T-helper 2 cell treated with Interferon-gamma antibody and Interleukin-4, amounts not matched to agents 5 μg/mL and 100 μg/mL, for 36 hours (primary cell): ENCODE data around the gene SEPTIN12.
A peak's percentile ranks its signal among the peaks of the same experiment; 100 is the strongest.
"Not testable (repeated sequence)": the region's sequence is repeated elsewhere in the genome, so short reads cannot be mapped to it uniquely, and the experiment has no call there.

Experiments
- DNase-seq: peaks from one replicate; pipeline ENCODE4 v3.0.0; 2021; ENCODE audit warnings: low spot score
- H3K27ac Mint-ChIP-seq: one replicate; pipeline ENCODE4 v1.8.0; 2021; ENCODE audit warnings: mild to moderate bottlenecking, mixed read lengths
- H3K27me3 Mint-ChIP-seq: one replicate; pipeline ENCODE4 v1.8.0; 2021; ENCODE audit warnings: low read depth, mixed read lengths
- H3K36me3 Mint-ChIP-seq: one replicate; pipeline ENCODE4 v1.8.0; 2021; ENCODE audit warnings: low read depth, mixed read lengths
- H3K4me1 Mint-ChIP-seq: one replicate; pipeline ENCODE4 v1.8.0; 2021; ENCODE audit warnings: low read depth, mixed read lengths
- H3K4me3 Mint-ChIP-seq: one replicate; pipeline ENCODE4 v1.8.0; 2022; ENCODE audit warnings: mild to moderate bottlenecking, moderate library complexity, mixed read lengths
- H3K9me3 Mint-ChIP-seq: one replicate; pipeline ENCODE4 v1.8.0; 2021; ENCODE audit warnings: mixed read lengths

SEPTIN12 gene

GRCh38 chr16:4746991-4747574, 41.1 kb downstream of the SEPTIN12 start:
- Mint-ChIP-seq H3K27me3 (no peaks in the 10 kb centered on the region), H3K27ac (no peak overlapping the region), H3K36me3 (peaks cover 2% of the 10 kb centered on the region)

GRCh38 chr16:4746215-4746614, 41.9 kb downstream of the SEPTIN12 start:
- H3K9me3 Mint-ChIP-seq: no peaks in the 10 kb centered on the region
- no peaks in the 10 kb centered on the region for H3K27me3 Mint-ChIP-seq
- no peak overlapping the region for H3K27ac Mint-ChIP-seq
- H3K4me1 Mint-ChIP-seq: peaks cover 11% of the 10 kb centered on the region
- no peaks in the 10 kb centered on the region for H3K36me3 Mint-ChIP-seq
- no peak for DNase-seq
- no peak overlapping the region for H3K4me3 Mint-ChIP-seq

More at GRCh38 chr16:4746991-4747574, 41.1 kb downstream of the SEPTIN12 start:
- H3K9me3 Mint-ChIP-seq: no peaks in the 10 kb centered on the region
- no peak overlapping the region for H3K4me3 Mint-ChIP-seq
- no peak for DNase-seq
- peaks cover 11% of the 10 kb centered on the region for H3K4me1 Mint-ChIP-seq

GRCh38 chr16:4745274-4745569, 42.9 kb downstream of the SEPTIN12 start:
- Mint-ChIP-seq H3K27me3 (no peaks in the 10 kb centered on the region), H3K4me3 (no peak overlapping the region), H3K4me1 (peaks cover 11% of the 10 kb centered on the region), H3K36me3 (no peaks in the 10 kb centered on the region), H3K9me3 (no peaks in the 10 kb centered on the region), H3K27ac (no peak overlapping the region)
- no peak for DNase-seq

- no peaks in the 10 kb centered on the region for H3K9me3 Mint-ChIP-seq
These were observed 43.4 kb downstream of the SEPTIN12 start for GRCh38 chr16:4744555-4745273.

GRCh38 chr16:4743226-4743878, 44.8 kb downstream of the SEPTIN12 start:
- H3K9me3 Mint-ChIP-seq: no peaks in the 10 kb centered on the region
- peaks cover 11% of the 10 kb centered on the region for H3K4me1 Mint-ChIP-seq
- peak overlapping the region; percentile 34 for H3K4me3 Mint-ChIP-seq
- H3K36me3 Mint-ChIP-seq: no peaks in the 10 kb centered on the region
- DNase-seq: no peak
- H3K27ac Mint-ChIP-seq: peak overlapping the region; percentile 47
- H3K27me3 Mint-ChIP-seq: no peaks in the 10 kb centered on the region

More at GRCh38 chr16:4744555-4745273, 43.4 kb downstream of the SEPTIN12 start:
- H3K4me1 Mint-ChIP-seq: peaks cover 11% of the 10 kb centered on the region
- no peaks in the 10 kb centered on the region for H3K27me3 Mint-ChIP-seq
- no peak overlapping the region for H3K27ac Mint-ChIP-seq
- no peak overlapping the region for H3K4me3 Mint-ChIP-seq
- no peak for DNase-seq
- H3K36me3 Mint-ChIP-seq: no peaks in the 10 kb centered on the region

GRCh38 chr16:4738370-4738769, 49.8 kb downstream of the SEPTIN12 start:
- not testable (repeated sequence) for H3K27ac Mint-ChIP-seq, DNase-seq, H3K4me1 Mint-ChIP-seq, H3K36me3 Mint-ChIP-seq, H3K27me3 Mint-ChIP-seq, H3K4me3 Mint-ChIP-seq, H3K9me3 Mint-ChIP-seq

GRCh38 chr16:4737545-4737944, 50.6 kb downstream of the SEPTIN12 start:
- Mint-ChIP-seq H3K36me3 (no peaks in the 10 kb centered on the region), H3K27ac (no peak overlapping the region), H3K27me3 (no peaks in the 10 kb centered on the region), H3K4me1 (peaks cover 13% of the 10 kb centered on the region), H3K9me3 (no peaks in the 10 kb centered on the region), H3K4me3 (no peak overlapping the region)
- DNase-seq: no peak

GRCh38 chr16:4736546-4736945, 51.6 kb downstream of the SEPTIN12 start:
- no peak for DNase-seq
- Mint-ChIP-seq H3K36me3 (no peaks in the 10 kb centered on the region), H3K27ac (no peak overlapping the region), H3K4me3 (no peak overlapping the region), H3K4me1 (peaks cover 13% of the 10 kb centered on the region), H3K9me3 (no peaks in the 10 kb centered on the region), H3K27me3 (no peaks in the 10 kb centered on the region)

- no peaks in the 10 kb centered on the region for H3K27me3 Mint-ChIP-seq
- peak overlapping the region; percentile 91 for H3K4me3 Mint-ChIP-seq
- H3K27ac Mint-ChIP-seq: peak overlapping the region; percentile 87
- no peaks in the 10 kb centered on the region for H3K36me3 Mint-ChIP-seq
- H3K4me1 Mint-ChIP-seq: peaks cover 13% of the 10 kb centered on the region
- no peaks in the 10 kb centered on the region for H3K9me3 Mint-ChIP-seq
- peak; percentile 86 for DNase-seq
These were observed 53.2 kb downstream of the SEPTIN12 start for GRCh38 chr16:4734730-4735535.

GRCh38 chr16:4734063-4734729, 53.9 kb downstream of the SEPTIN12 start, which contains the start of the genes ANKS3 and DNAAF8:
ANKS3 (minus strand) TSS chr16:4734271; CDS start chr16:4730149, 4,122 bp downstream.
DNAAF8 (plus strand) TSS chr16:4734537; CDS start chr16:4736515, 1,978 bp downstream.
- H3K4me1 Mint-ChIP-seq: peaks cover 13% of the 10 kb centered on the region
- H3K9me3 Mint-ChIP-seq: no peaks in the 10 kb centered on the region
- peak within 1 kb of the TSS; percentile 87 for H3K27ac Mint-ChIP-seq
- no peaks in the 10 kb centered on the region for H3K36me3 Mint-ChIP-seq
- DNase-seq: peak; percentile 86
- no peaks in the 10 kb centered on the region for H3K27me3 Mint-ChIP-seq
- peak within 1 kb of the TSS; percentile 91 for H3K4me3 Mint-ChIP-seq

GRCh38 chr16:4733747-4734062, 54.4 kb downstream of the SEPTIN12 start:
- Mint-ChIP-seq H3K9me3 (no peaks in the 10 kb centered on the region), H3K4me1 (peaks cover 13% of the 10 kb centered on the region), H3K27ac (peak overlapping the region; percentile 62), H3K36me3 (no peaks in the 10 kb centered on the region), H3K4me3 (peak overlapping the region; percentile 86), H3K27me3 (no peaks in the 10 kb centered on the region)
- DNase-seq: no peak

- peaks cover 1% of the 10 kb centered on the region for H3K36me3 Mint-ChIP-seq
- no peak for DNase-seq
- no peaks in the 10 kb centered on the region for H3K9me3 Mint-ChIP-seq
- no peaks in the 10 kb centered on the region for H3K27me3 Mint-ChIP-seq
- H3K4me1 Mint-ChIP-seq: peaks cover 13% of the 10 kb centered on the region
- peak overlapping the region; percentile 86 for H3K4me3 Mint-ChIP-seq
- peak overlapping the region; percentile 57 for H3K27ac Mint-ChIP-seq
These were observed 54.9 kb downstream of the SEPTIN12 start for GRCh38 chr16:4733211-4733742.

GRCh38 chr16:4729876-4730275, 58.3 kb downstream of the SEPTIN12 start:
- Mint-ChIP-seq H3K9me3 (no peaks in the 10 kb centered on the region), H3K36me3 (peaks cover 1% of the 10 kb centered on the region), H3K27me3 (no peaks in the 10 kb centered on the region), H3K27ac (no peak overlapping the region), H3K4me3 (no peak overlapping the region), H3K4me1 (peaks cover 7% of the 10 kb centered on the region)
- DNase-seq: no peak
